ENCODE results near the gene GATAD2B.
"Not testable (repeated sequence)": the region's sequence is repeated elsewhere in the genome, so short reads cannot be mapped to it uniquely, and the experiment has no call there.

The GATAD2B gene

DNA sequence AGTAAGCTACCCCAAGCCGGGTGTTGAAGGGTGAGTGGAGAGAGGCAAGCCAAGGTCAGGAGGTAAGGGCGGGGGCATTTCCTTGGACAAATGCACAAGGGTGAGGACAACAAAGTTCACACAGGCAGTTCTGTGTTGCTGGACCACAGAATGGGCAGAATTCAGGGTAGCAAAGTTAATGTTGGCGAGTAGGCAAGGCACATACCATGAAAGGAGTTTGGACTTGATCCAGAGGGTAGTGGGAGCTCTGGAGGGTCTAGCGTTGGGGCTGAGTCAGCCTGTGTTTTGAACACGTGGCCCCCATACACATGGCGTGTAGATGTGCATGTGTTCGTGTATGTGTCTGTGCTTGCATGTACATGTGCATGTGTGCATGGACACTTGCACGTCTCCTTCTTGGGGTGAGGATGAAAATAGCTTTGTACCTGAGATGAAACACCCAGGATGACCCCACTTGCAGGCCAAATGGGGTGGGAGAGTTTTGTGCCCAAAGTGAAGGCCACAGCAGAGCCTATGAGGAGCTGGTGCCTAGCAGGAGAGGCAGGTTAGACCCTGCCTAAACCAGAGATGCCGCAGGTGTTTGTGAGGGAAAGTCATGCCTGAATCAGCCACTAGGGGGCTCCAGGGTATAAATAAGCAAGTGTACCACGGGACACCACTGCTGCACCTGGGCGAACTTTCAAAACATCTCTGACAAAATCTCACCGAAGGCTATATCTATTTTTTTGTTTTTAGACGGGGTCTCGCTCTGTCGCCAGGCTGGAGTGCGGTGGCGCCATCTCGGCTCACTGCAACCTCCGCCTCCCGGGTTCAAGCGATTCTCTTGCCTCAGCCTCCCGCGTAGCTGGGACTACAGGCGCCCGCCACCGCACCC is 125.7 kb downstream of the GATAD2B start:
- peak; percentile 78 to 81 for DNase-seq (ENCODE audit: low read depth in 2 of 2)

DNA sequence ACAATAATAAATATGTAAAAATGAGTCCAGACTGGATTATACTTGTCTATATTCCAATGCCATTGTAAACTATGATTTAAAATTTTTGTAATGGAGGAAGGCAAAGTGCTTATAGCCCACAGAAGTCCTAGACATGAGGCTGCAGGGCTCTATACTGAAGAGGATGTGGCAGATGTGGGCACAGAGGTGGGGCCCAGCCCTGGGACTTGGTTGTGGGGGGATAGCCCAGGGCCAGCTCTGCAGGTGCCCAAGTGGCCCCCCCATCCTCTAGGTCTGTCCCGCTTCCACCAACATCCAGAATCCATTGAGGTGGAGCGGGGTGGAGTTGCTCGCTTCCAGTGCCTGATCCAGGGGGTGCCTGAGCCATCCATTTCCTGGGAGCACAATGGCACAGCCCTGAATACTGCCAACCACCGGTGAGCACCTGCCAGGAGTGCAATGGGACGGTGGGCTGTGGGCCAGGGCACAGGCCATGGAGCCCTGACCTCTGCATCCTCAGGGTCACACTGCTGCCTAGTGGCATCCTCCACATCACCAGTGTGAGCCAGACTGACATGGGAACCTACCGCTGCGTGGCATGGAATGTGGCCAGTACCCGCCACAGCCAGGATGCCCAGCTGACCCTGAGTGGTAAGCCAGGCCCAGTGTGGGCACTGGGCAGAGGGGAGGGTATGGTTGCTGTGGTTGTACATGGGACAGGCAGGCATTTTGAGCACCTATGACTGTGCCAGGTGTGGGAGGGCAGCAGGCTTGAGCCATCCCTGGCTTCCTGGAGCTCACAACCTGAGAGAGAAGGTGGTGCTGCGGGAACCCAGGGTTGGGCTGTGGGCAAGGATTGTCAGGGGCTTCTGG is 126.6 kb downstream of the GATAD2B start:
- no peak for DNase-seq (ENCODE audit: low read depth in 2 of 2)

DNA sequence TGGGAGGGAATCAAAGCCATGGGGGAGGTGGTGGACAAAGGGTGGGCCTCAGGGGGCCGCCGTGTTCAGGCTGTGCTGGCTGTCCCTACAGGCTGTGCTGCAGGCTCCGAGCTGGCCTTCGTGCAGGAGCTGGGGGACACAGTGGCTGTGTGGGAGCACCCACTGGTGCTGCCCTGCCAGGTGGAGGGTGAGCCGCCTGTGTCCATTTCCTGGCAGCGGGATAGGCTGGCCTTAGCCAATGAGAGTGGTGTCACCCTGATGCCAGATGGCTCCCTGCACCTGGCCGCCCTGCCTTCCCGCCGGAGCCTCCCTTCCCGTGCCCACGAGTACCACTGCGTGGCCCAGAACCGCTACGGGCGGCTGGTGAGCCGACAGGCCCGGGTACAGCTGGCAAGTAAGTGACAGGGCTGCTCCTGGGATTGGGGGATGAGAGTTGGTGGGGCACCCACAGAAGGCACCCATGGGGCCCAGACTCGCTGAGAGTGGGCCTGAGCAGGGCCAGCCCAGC is 127.4 kb downstream of the GATAD2B start:
- no peak for DNase-seq (ENCODE audit: low read depth in 2 of 2)

DNA sequence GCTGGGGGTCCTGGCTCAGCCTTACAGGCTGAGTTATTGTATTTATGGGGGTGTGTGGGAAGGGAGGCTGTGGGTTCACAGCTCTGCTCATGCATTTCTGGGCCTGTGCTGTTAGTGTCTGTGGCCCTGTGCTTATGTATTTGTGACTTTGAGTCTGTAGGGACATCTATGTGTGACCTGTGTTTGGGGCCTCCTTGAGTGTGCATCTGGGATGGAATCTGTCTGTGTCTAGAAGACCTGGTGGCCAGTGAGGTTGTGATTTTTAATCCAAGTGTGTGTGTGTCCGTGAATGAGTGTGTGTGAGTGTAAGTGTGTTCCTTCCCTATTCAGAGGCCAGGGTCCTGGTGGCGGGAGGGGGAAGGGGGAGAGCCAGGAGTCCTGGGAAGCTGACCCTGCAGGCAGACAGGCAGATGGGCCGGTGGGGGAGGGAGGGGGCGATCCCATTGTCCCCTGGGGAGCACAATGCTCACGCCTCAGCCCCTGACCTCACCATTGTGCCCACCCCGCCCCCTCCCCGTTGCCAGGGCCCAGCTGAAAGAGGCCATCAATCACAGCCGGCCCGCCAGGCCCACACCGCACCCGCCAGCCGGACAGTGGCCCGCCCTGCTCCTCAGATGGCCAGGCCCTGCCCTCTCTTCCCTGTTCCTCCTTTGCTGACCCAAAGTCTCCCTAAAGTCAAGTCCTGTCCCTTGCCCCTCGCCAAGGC is 128.0 kb downstream of the GATAD2B start:
- DNase-seq (ENCODE audit: low read depth in 2 of 2), result no peak

DNA sequence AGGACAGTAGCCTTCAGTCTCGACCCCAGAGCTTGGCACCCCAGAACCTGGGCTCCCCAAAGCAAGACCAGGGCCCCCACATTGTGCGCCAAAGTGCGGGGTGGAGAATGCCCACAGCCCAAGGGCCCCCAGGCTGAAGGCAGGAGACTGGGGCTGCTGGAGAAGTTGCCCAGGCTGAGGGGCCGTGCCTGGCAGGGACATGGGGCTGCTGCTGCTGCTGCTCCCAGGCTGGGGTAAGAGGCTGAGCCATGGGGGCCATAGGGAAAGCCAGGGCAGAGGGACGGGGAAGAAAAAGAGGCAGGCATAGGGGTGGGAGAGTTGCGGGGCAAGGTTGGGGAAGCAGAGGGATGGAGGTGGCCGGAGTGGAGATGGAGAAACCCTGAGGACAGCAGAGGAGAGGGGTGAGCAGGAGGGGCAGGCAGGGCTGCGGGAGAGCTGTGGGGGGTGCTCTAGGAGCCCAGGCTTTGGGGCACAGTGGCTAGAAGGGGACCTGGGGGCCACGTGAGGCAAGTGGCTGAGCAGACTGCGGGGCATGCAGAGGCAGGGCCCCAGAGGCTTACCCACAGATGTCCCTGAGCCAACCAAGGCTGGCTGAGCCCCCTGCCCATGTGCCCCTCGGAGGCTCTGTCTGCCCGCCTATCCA is 128.7 kb downstream of the GATAD2B start:
- no peak for DNase-seq (ENCODE audit: low read depth in 2 of 2)

DNA sequence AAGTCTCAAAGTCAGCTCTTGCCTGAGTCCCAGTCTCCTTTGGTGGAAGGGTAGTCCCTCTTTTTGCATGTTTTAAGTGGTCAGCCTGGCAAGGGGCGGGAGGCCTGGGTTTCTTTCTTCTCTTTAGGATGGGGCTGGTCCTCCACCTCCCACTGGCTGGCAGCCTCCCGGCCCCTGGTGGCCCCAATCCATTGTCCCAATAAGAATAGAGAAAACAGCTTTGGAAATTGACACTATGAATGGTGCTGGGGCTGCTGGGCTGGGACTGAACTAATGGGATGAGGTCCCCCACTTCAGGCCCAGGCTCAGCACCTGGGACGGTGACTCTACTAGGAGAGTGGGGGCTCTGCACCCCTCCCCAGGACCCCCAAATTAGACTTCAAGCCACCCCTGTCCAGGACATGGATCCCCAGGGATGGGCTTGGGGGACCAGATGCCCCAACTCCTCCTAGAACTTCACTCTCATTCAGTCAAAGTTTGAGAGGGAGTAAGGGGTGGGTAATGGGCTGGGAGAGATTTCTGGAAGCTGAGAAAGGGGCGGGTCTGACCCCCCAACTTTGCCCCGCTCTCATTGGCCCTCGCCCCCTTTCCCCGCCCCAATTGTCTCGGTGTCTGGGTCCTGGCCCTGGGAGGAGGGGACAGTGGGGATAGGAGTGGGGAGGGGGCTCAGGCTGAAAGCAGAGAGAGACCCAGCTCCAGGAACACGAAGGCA is 129.4 kb downstream of the GATAD2B start:
- DNase-seq (ENCODE audit: low read depth in 2 of 2), result no peak

DNA sequence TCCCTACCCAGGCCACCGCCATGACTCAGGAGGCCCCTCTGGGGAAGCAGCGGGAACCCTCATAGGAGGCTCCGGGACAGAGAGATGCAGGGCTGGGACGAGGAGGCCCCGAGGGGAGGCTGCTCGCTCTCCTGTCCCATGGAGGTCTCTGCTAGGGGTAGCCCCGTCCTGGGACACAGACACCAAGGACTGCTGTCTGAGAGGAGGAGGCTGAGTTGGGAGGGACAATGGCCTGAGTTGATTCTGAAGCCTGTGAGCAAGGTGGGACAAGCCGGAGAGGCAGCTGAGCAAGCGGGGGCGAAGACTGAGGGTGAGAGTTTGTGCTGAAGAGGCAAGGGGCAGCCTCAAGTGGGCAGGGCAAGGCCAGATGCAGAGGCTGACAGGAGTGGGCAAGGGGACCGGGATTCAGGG is 130.1 kb downstream of the GATAD2B start:
- DNase-seq (ENCODE audit: low read depth in 2 of 2), result no peak

DNA sequence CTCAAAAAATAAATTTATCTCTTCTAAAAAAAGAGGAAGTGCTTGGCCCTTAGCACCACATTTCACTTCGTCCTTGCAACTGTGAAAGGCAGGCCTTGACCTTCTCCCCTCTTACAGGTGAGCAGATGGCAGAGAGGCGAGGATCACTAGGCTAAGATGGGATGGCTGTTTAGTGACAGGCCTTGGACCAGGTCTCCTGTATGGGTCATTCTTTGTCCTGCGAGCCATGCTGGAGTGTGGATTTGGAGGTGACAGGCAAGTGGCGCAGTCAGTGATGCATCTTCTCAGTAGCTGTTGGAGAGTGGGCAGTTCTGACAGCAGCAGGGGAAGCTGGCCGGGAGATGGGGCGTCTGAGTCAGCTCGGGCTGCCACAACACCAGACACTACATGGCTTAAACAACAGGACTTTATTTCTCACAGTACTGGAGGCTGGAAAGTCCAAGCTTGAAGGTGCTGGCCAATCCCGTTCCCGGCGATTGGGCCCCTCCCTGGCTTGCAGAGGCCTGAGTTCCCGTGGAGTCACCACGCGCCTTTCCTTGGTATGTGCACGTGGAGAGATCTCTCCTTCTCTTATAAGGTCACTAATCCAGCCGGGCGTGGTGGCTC is 131.0 kb downstream of the GATAD2B start:
- DNase-seq (ENCODE audit: low read depth in 2 of 2), result no peak

DNA sequence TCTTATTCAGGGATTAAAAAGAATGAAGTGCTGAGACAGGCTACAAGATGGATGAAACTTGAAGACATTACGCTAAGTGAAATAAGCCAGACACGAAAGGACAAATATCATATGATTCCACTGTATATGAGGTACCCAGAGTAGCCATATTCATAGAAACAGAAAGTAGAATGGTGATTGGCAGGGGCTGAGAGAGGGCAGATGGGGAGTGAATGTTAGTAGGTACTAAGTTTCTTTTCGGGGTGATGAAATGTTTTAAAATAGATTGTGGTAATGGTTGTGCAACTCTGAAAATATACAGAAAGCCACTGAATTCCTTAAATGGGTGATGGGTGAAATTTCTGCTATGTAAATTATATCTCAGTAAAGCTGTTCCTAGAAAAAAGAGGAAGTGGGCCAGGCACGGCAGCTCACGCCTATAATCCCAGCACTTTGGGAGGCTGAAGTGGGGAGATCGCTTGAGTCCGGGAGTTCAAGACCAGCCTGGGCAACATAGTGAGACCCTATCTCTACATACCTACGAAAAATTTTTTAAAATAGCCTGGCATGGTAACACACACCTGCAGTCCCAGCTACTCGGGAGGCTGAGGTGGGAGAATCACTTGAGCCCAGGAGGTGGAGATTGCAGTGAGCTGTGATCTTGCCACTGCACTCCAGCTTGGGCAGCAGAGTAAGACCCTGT is 131.7 kb downstream of the GATAD2B start:
- no peak for DNase-seq (ENCODE audit: low read depth in 2 of 2)

DNA sequence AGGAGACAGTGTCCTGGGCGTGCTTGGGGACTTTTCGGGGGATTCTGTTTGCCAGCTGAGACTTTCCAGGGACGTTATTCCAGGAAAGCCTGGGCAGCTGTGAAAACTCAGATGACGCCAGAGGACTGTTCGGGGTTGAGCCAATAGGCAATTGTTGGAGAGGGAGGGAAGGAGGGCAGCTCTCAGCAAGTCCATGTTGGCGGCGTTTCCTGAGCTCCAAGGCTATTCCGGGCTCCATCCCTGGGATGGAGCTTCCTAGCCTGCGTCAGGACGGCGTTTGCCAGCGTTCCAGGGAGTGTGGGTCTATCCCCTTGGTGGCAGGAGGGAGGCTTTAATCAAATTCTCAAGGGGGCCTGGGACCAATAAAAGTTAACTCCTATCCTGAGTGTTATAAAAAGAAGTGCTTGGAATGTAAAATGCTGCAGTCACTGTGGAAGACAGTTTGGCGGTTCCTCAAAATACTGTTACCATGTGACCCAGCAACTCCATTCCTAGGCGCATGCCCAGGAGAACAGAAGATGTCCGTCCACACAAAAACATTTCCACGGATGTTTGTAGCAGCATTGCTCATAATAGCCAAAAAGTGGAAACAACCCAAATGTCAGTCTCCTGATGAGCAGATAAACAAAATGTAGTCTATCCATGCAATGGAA is 132.3 kb downstream of the GATAD2B start:
- no peak for DNase-seq (ENCODE audit: low read depth in 2 of 2)

DNA sequence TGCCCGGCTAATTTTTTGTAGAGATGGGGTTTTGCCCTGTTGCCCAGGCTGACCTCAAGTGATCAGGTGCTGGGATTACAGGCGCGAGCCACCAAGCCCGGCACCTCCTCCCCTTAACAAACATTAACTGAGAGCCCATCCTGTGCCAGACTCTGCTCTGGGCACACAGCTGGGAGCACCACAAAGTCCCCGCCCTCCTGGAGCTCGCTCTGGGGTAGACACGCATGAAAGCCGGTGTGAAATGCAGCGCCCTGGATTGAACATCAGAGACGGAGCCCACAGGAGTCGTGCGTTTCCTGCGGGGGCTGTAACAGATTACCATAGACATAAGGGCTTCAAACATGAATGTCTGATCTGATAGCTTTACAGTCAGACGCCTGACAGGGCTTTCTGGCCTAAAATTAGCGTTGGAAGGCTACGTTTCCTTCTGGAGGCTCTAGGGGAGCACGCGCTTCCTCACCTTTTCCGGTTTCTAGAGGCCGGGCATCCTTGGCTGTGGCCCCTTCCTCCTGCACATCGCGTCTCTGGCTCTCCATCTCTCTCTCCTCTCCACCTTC is 133.2 kb downstream of the GATAD2B start:
- DNase-seq (ENCODE audit: low read depth in 2 of 2), result no peak

DNA sequence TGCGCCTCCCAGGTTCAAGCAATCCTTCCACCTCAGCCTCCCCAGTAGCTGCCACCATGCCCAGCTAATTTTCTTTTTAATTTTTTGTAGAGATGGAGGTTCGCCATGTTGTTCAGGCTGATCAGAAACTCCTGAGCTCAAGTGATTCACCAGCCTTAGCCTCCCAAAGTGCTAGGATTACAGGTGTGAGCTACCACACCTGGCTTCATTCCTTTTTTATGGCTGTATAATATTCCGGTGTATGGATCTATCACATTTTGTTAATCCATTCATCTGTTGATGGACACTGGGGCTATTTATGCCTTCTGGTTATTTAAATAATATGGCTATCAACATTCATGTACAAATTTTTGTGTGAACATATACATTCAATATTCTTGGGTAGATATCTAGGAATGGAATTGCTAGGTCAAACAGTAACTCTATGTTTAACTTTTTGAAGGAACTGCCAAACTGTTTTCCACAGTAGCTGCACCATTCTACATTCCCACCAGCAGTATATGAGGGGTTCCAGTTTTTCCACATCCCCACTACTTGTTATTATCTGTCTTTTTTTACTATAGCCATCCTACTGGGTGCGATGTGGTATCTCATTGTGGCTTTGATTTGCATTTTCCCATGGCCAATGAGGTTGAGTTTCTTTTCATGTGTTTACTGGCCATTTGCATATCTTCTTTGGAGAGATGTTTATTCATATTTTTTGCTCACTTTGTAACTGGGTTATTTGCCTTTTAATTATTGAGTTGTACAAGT is 136.6 kb downstream of the GATAD2B start:
- no peak for DNase-seq (ENCODE audit: low read depth in 2 of 2)

DNA sequence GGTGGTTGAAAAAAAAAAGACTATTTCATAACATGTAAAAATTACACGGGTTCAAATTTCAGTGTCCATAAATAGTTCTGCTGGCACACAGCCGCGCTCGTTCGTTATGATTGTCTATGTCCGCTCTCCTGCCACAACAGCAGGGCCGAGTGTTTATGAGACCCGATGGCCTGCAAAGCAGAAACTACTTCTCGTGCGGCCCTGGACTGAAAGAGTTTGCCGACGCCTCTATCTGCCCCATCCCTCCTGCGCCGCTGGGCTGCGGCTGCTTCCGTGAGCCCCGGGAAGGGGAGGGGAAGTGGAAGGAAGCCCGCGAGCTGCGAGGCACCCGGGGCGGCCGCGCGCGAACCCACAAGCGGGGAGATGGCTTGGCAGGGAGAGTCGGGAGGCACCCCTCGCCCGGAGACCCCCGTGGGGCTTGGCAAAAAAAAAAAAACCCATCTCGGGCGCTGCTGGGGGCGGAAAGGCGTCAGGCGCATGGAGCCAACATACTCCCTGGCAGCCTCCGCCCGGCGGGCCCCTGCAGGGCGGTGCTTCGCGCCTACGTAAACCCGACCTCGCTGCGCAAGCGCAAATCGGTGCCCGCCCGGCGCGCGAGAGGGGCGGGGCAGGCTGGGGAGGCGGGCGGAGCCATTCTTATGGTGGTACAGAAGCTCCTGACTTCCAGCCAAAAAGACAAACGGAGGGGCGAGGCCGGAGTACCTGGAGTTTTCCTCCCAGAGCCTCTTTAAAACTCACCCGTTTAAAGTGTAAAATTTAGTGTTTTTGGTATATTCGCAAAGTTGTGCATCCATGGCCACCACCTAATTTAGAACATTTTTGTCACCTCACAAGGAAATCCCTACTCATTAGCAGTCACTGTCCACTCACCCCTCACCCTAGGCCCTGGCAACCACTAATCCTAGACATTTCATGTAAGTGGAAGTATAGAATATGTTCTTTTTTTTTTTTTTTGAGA is 139.3 kb downstream of the GATAD2B start:
- peak; percentile 85 to 88 for DNase-seq (ENCODE audit: low read depth in 2 of 2)

DNA sequence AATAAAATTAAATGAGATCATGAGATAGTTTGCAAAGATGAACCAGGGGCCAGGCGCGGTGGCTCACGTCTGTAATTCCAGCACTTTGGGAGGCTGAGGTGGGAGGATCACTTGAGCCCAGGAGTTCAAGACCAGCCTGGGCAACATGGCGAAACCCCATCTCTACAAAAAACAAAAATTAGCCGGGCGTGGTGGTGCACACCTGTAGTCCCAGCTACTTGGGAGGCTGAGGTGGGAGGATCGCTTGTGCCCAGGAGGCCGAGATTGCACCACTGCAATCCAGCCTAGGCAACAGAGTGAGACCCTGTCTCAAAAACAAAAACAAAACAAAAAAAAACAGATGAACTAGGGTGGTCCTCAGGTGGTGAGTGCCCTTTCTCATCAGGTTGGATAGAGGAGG is 140.1 kb downstream of the GATAD2B start:
- not testable (repeated sequence) for DNase-seq (ENCODE audit: low read depth in 2 of 2)

DNA sequence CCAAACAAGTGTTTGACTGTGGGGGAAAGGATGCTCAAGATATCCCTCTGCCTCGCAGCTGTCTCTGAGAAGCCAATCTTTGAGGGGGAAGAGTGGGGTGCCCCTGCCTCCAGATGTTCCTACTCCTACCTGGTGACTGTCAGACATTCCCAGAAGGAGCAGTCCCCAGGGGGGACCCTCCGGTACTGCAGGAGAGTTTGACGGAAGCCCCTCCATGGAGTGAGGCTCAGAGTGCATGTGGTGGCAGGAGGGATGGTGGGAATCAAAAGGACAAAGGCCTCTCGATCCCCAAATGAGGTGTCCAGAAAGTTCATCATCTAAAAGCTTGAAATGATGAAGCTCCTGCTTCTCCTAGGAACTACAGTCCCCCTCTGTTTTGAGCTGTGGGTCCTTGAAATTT is 142.2 kb downstream of the GATAD2B start:
- DNase-seq (ENCODE audit: low read depth in 2 of 2), result no peak

DNA sequence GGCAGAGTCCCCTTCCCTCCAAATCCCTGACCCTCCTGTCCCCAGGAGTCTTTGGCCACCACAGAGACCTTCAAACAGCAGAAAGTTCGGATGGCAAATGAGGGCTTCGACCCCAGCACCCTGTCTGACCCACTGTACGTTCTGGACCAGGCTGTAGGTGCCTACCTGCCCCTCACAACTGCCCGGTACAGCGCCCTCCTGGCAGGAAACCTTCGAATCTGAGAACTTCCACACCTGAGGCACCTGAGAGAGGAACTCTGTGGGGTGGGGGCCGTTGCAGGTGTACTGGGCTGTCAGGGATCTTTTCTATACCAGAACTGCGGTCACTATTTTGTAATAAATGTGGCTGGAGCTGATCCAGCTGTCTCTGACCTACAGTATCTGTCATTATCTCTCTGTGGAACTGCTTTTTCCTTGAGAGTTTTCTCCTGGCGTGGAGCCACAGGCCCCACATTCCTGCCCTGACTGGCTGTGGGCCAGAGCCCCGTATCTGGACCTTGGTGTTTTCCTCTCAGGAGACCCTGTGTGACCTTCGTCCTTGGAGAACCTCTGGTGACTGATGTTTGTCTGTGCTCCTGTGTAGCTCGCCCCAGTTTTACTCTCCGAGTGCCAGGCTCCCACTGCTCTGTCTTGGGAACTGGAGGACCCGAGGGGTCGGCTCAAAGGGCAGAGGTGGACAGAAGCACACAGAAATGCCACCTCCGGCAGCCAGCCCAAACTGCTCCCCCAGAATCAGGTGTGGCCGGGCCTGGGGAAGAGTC is 142.8 kb downstream of the GATAD2B start:
- DNase-seq (ENCODE audit: low read depth in 2 of 2), result no peak

All from activated CD4-positive, alpha-beta T cell treated with anti-CD3 and anti-CD28 coated beads for 24 hours (primary cell).